Astrocyte (in vitro differentiated cells and primary cell): ENCODE measurements around the gene HOXB6.

ENCODE experiments used
- CTCF ChIP-seq: IDR thresholded peaks from 2 replicates; pipeline ENCODE4 v1.5.1; 2011; ENCODE audit warnings: low read depth, mild to moderate bottlenecking, inconsistent platforms, low read length, moderate library complexity; ENCODE audit not compliant: insufficient read depth
- EZH2 ChIP-seq: IDR thresholded peaks from 2 replicates; pipeline ENCODE4 v1.6.1; 2012; ENCODE audit warnings: mild to moderate bottlenecking, low read length, inconsistent platforms; ENCODE audit not compliant: insufficient read depth

DNA sequence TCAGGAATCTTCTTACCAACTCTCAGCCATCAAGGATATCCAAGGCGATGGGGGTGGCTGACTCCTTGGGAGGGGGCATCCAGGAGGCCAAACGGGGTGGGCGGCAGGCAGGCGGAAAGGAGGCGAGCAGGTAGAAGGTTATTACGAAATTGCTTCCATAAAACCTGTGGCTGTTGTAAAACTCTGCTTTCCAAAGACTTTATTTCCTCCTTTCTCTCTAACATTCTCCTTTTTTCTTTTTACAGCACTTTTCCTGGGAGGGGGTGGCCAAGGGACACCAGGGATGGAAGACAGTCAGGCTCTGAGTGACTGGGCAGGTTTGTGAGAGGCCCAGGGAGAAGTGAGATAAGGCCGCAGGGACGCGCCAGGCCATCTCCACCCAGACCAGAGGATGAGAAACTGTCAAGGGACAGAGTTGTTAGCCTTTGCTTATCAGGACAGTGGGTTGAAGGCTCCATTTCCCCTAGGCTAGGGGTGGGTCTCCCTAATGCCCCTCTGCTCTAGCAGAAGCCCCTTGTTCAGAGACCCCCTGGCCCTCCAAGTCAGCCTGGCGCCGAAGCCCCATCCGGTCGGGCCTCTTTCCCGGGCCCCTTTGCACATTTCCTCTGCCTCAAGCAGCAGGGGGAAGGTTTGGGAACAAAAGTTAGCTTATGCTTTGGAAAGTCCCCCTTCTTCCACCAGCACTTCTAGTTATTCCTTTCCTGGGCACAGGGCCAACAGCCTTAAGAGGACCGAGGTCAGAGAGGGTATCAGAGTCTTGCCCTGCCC is 26.3 kb upstream of the HOXB6 start:
- no peak for TF ChIP-seq CTCF
- TF ChIP-seq EZH2 = no peak
